Vagina (tissue), 2 donors: ENCODE results near the gene CTSW. TPM values are rescaled to one million over a fixed set of nuclear protein-coding genes. Genes with fewer than 3 reads are reported as not detected.

Experiments
- DNase-seq, 2 donors: peaks; one replicate each; pipeline ENCODE4 v3.0.0-alpha.2; 2017; ENCODE audit errors: extremely low spot score in 2 of 2
- H3K27ac ChIP-seq: fragments of 200-600 bp; sonication (generic); one replicate; pipeline ENCODE4 v1.5.1; 2019
- H3K27me3 ChIP-seq: fragments of 200-600 bp; sonication (generic); one replicate; pipeline ENCODE4 v1.5.1; 2019
- H3K36me3 ChIP-seq, 2 donors: fragments of 200-600 bp; sonication (generic); one replicate each; pipeline ENCODE4 v1.5.1; 2017 to 2019
- H3K4me1 ChIP-seq: fragments of 200-600 bp; sonication (generic); one replicate; pipeline ENCODE4 v1.5.1; 2019
- H3K4me3 ChIP-seq, 2 donors: fragments of 200-600 bp; sonication (generic); 1 replicate in 1 of 2; 2 replicates in 1 of 2; pipeline ENCODE4 v1.5.1; 2016 to 2019
- H3K9me3 ChIP-seq: fragments of 200-600 bp; sonication (generic); one replicate; pipeline ENCODE4 v1.5.1; 2019
- POLR2A ChIP-seq, 2 donors: fragments of 450-650 bp; IDR thresholded peaks; one replicate each; pipeline ENCODE4 v1.6.1; 2017; ENCODE audit warnings: antibody characterized with exemption in 2 of 2, mild to moderate bottlenecking in 2 of 2, moderate library complexity in 2 of 2
- POLR2AphosphoS5 ChIP-seq, 2 donors: sonication (generic); formaldehyde crosslinking; IDR thresholded peaks; one replicate each; pipeline ENCODE4 v1.9.0; 2017; ENCODE audit warnings: antibody characterized with exemption in 2 of 2, mild to moderate bottlenecking in 2 of 2, low read depth in 1 of 2; ENCODE audit not compliant: insufficient read depth in 1 of 2
- intact Hi-C: fragments of 100-400 bp; cut with DNase I; formaldehyde crosslinking; loops from one replicate; pipeline ENCODE4 v1.15.1; 2023
- total RNA-seq: library from RNA; depleted of rRNA; stranded (reverse); fragments of >200 nt; gene quantifications from one replicate; pipeline ENCODE4 v1.2.3, GENCODE V29; 2016
- TF ChIP-seq, protein P1 (sequence below), 3 experiments: fragments of 450-650 bp in 2 of 3; fragments of 200-600 bp in 1 of 3; sonication (generic) in 1 of 3; IDR thresholded peaks; one replicate each; pipeline ENCODE4 v1.5.1; 2017 to 2019; ENCODE audit warnings: antibody characterized with exemption in 3 of 3, mild to moderate bottlenecking in 2 of 3, moderate library complexity in 2 of 3

CTSW gene
- total RNA-seq, 1 donor from 2014 or later, result 0.74 TPM

- H3K36me3 ChIP-seq, result no peaks in the 10 kb centered on the region
- TF ChIP-seq, protein P1, sequence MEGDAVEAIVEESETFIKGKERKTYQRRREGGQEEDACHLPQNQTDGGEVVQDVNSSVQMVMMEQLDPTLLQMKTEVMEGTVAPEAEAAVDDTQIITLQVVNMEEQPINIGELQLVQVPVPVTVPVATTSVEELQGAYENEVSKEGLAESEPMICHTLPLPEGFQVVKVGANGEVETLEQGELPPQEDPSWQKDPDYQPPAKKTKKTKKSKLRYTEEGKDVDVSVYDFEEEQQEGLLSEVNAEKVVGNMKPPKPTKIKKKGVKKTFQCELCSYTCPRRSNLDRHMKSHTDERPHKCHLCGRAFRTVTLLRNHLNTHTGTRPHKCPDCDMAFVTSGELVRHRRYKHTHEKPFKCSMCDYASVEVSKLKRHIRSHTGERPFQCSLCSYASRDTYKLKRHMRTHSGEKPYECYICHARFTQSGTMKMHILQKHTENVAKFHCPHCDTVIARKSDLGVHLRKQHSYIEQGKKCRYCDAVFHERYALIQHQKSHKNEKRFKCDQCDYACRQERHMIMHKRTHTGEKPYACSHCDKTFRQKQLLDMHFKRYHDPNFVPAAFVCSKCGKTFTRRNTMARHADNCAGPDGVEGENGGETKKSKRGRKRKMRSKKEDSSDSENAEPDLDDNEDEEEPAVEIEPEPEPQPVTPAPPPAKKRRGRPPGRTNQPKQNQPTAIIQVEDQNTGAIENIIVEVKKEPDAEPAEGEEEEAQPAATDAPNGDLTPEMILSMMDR (IDR thresholded peaks at IDR 0.05), result no peak
- TF ChIP-seq POLR2AphosphoS5 (IDR thresholded peaks at IDR 0.05; ENCODE audit: insufficient read depth in 1 of 2, low read depth in 1 of 2) (no peak), POLR2A (IDR thresholded peaks at IDR 0.05) (no peak)
- peaks cover 47% of the 10 kb centered on the region for H3K4me1 ChIP-seq
- no peak overlapping the region for H3K4me3 ChIP-seq
- H3K9me3 ChIP-seq, result no peaks in the 10 kb centered on the region
- no peak for DNase-seq
- no peaks in the 10 kb centered on the region for H3K27me3 ChIP-seq
- H3K27ac ChIP-seq, result no peak overlapping the region
- intact Hi-C loops, result no loop called here
These were observed 16.7 kb downstream of the CTSW start for GRCh38 chr11:65896034-65896999.

DNA sequence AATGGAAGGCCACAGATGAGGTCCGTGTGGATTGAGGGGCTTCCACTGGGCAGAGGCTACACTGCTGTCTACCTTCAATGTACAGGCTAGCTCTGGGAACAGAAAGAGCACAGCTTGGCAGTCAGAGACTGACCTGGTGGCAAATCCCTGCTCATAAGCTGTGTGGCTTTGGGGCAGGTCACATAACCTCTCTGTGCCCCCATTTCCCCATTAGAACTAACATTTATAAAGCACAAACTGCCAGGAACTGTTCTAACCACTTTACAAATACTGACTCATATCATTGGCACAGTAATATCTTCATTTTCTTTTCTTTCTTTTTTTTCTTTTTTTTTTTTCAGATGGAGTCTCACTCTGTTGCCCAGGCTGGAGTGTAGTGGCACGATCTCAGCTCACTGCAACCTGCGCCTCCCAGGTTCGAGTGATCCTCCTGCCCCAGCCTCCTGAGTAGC is 17.4 kb downstream of the CTSW start:
- no peaks in the 10 kb centered on the region for H3K36me3 ChIP-seq
- H3K4me1 ChIP-seq, result peaks cover 40% of the 10 kb centered on the region
- H3K4me3 ChIP-seq, result no peak overlapping the region
- no peaks in the 10 kb centered on the region for H3K27me3 ChIP-seq
- TF ChIP-seq, protein P1 (IDR thresholded peaks at IDR 0.05), result no peak
- no peak for DNase-seq
- no peak overlapping the region for H3K27ac ChIP-seq
- intact Hi-C loops, result no loop called here
- no peaks in the 10 kb centered on the region for H3K9me3 ChIP-seq

DNA sequence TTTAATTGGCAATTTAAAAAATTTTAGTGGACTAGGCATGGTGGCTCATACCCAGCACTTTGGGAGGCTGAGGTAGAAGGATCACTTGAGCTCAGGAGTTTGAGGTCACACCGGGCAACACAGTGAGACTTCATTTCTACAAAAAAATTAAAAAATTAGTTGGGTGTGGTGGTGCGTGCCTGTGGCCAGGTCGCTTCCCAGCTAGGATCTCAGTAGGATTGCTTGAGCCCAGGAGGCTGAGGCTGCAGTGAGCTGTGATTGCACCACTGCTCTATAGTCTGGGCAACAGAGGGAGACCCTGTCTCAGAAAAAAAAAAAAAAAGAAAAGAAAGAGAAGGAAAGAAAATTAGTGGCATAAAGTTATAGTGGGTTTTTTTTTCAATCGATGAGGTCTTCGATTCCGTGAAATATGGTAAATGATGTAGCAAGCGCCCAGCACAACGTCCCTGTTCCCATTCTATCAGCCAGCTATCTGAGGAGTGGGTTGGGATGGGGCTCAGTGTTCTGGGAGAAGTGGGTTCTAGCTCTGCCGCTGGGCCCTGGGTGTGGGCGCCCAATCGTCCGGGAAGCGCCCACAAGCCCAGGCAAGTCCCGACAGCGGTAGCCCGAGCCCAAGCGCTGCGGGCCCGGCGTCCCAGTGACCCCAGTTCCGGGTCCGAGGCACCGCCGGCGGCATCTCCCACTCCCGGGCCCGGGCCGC is 19.2 kb downstream of the CTSW start:
- intact Hi-C loops, result no loop called here
- H3K9me3 ChIP-seq, result no peaks in the 10 kb centered on the region
- H3K36me3 ChIP-seq, result no peaks in the 10 kb centered on the region
- H3K27me3 ChIP-seq, result no peaks in the 10 kb centered on the region
- H3K4me1 ChIP-seq, result peaks cover 22% of the 10 kb centered on the region
- peak overlapping the region; percentile 69 for H3K27ac ChIP-seq
- no peak for TF ChIP-seq POLR2A (IDR thresholded peaks at IDR 0.05)
- no peak for TF ChIP-seq POLR2AphosphoS5 (IDR thresholded peaks at IDR 0.05; ENCODE audit: insufficient read depth in 1 of 2, low read depth in 1 of 2)
- TF ChIP-seq, protein P1 (IDR thresholded peaks at IDR 0.05), result no peak
- H3K4me3 ChIP-seq, result peak overlapping the region; percentile 55 to 56
- DNase-seq, result no peak

DNA sequence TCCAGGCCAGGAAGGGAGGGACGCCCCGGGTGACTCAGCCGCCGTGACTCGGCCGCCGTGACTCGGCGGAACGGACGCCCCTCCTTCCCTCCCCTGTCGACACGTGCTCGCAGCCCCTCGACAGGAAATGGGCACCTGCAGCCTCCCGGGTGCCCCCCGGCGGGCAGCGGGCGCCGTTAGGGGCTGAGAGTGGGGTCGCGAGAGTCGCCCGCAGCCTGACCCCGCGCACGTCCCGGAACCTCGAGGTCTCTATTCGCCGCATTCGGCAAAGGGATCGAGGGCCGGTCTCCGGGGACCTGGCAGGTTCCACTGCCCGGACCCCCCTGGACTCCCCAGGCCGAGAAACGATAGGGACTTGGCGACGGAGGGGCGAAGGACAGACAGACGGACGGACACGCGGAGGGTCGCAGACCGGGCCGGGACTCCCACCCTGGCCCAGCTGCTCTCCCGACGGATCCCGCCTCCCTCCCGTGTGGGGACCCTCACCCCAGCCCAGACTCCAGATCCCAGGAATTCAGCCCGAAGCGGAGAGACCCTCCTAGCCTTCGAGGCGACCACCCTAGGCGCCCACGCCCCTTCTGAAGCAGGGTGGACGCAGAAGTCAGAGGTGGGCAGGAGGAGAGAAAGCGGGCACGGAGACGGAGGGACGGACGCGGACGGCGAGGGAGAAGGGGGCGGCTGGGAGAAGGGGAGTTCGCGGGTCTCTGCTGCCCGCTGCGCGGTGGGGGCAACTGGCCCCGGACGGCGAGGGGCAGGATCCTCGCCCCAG is 19.9 kb downstream of the CTSW start:
- DNase-seq, result no peak

More for the DNA sequence above, 19.9 kb downstream of the CTSW start:
- peak overlapping the region; percentile 69 for H3K27ac ChIP-seq
- H3K27me3 ChIP-seq, result no peaks in the 10 kb centered on the region
- H3K4me3 ChIP-seq, result peak overlapping the region; percentile 55 to 56
- intact Hi-C loops, result no loop called here
- TF ChIP-seq POLR2AphosphoS5 (IDR thresholded peaks at IDR 0.05; ENCODE audit: insufficient read depth in 1 of 2, low read depth in 1 of 2) (peak in 1 of 2 donors; percentile 73), POLR2A (IDR thresholded peaks at IDR 0.05) (no peak)
- TF ChIP-seq, protein P1 (IDR thresholded peaks at IDR 0.05), result peak in 1 of 3 experiments; percentile 5
- H3K36me3 ChIP-seq, result no peaks in the 10 kb centered on the region
- H3K4me1 ChIP-seq, result peaks cover 17% of the 10 kb centered on the region
- H3K9me3 ChIP-seq, result no peaks in the 10 kb centered on the region
